Panc1 (cell line): Measurements from ENCODE around the gene CDH13.

ENCODE experiments used
- CTCF ChIP-seq: fragments of 450-650 bp; IDR thresholded peaks from 2 replicates; pipeline ENCODE4 v1.5.1; 2017; ENCODE audit warnings: mild to moderate bottlenecking
- POLR2AphosphoS5 ChIP-seq: IDR thresholded peaks from 2 replicates; pipeline ENCODE4 v1.6.1; 2012; ENCODE audit warnings: mild to moderate bottlenecking, low read depth, low read length, moderate library complexity

GRCh38 chr16:83128041-83128440 is 501.3 kb downstream of the CDH13 start:
- TF ChIP-seq POLR2AphosphoS5 (no peak), CTCF (no peak)
